ENCODE results near the gene CATSPERB.
"Not testable (repeated sequence)": the region's sequence is repeated elsewhere in the genome, so short reads cannot be mapped to it uniquely, and the experiment has no call there.

The CATSPERB gene

GRCh38 chr14:91743305-91743653 is 11.4 kb upstream of the CATSPERB start:
- Histone ChIP-seq H2BK5ac (ENCODE audit: low read depth, low read length, poor library complexity, severe bottlenecking) (no peak overlapping the region), H3K18ac (ENCODE audit: low read depth in 1 of 2, low read length in 2 of 2) (no peak overlapping the region), H2BK15ac (ENCODE audit: low read depth, poor library complexity, severe bottlenecking) (no peak overlapping the region), H3K27ac (ENCODE audit: low read length, poor library complexity, severe bottlenecking) (no peak overlapping the region), H3K9ac (ENCODE audit: low read length) (no peak overlapping the region), H3K9me3 (ENCODE audit: control insufficient read depth, low read length) (no peaks in the 10 kb centered on the region), H4K8ac (ENCODE audit: low read length) (no peak overlapping the region), H3K4me1 (ENCODE audit: control insufficient read depth, insufficient read depth, low read depth, low read length) (no peaks in the 10 kb centered on the region), H4K91ac (ENCODE audit: low read length) (no peak overlapping the region), H3K14ac (ENCODE audit: low read length in 2 of 2) (no peak overlapping the region), H3K4me3 (ENCODE audit: insufficient read depth in 1 of 2, low read depth in 1 of 2, low read length in 2 of 2) (no peak overlapping the region), H2AK5ac (ENCODE audit: low read length, severe bottlenecking) (no peak overlapping the region), H2AFZ (ENCODE audit: low read depth, low read length) (no peak overlapping the region), H3K27me3 (ENCODE audit: control insufficient read depth in 1 of 2, insufficient read depth in 1 of 2, low read length in 2 of 2) (no peaks in the 10 kb centered on the region), H3K23ac (ENCODE audit: low read length in 2 of 2) (no peak overlapping the region), H3K79me1 (replicated peaks; ENCODE audit: low read length, poor library complexity, severe bottlenecking) (no peaks in the 10 kb centered on the region), H3K4ac (ENCODE audit: low read depth in 1 of 2, low read length in 2 of 2) (no peak overlapping the region), H2BK120ac (ENCODE audit: low read depth, low read length) (no peak overlapping the region), H3K4me2 (ENCODE audit: low read length, poor library complexity, severe bottlenecking) (no peak overlapping the region), H2BK12ac (ENCODE audit: low read length in 2 of 2) (no peak overlapping the region), H3K36me3 (ENCODE audit: control insufficient read depth in 1 of 2, insufficient read depth in 2 of 2, low read depth in 1 of 2, low read length in 2 of 2) (no peaks in the 10 kb centered on the region)
- no peak for DNase-seq
- WGBS = 83% methylated on average over 2 of the region's 2 CpGs

GRCh38 chr14:91742621-91743304 is 10.9 kb upstream of the CATSPERB start:
- Histone ChIP-seq H3K4me3 (ENCODE audit: insufficient read depth in 1 of 2, low read depth in 1 of 2, low read length in 2 of 2) (no peak overlapping the region), H4K91ac (ENCODE audit: low read length) (no peak overlapping the region), H3K23ac (ENCODE audit: low read length in 2 of 2) (no peak overlapping the region), H3K4ac (ENCODE audit: low read depth in 1 of 2, low read length in 2 of 2) (no peak overlapping the region), H2BK12ac (ENCODE audit: low read length in 2 of 2) (no peak overlapping the region), H3K18ac (ENCODE audit: low read depth in 1 of 2, low read length in 2 of 2) (no peak overlapping the region), H3K4me2 (ENCODE audit: low read length, poor library complexity, severe bottlenecking) (no peak overlapping the region), H3K36me3 (ENCODE audit: control insufficient read depth in 1 of 2, insufficient read depth in 2 of 2, low read depth in 1 of 2, low read length in 2 of 2) (no peaks in the 10 kb centered on the region), H2BK120ac (ENCODE audit: low read depth, low read length) (no peak overlapping the region), H3K9ac (ENCODE audit: low read length) (no peak overlapping the region), H2AFZ (ENCODE audit: low read depth, low read length) (no peak overlapping the region), H3K14ac (ENCODE audit: low read length in 2 of 2) (no peak overlapping the region), H3K4me1 (ENCODE audit: control insufficient read depth, insufficient read depth, low read depth, low read length) (no peaks in the 10 kb centered on the region), H3K27ac (ENCODE audit: low read length, poor library complexity, severe bottlenecking) (no peak overlapping the region), H3K79me1 (replicated peaks; ENCODE audit: low read length, poor library complexity, severe bottlenecking) (no peaks in the 10 kb centered on the region), H3K27me3 (ENCODE audit: control insufficient read depth in 1 of 2, insufficient read depth in 1 of 2, low read length in 2 of 2) (no peaks in the 10 kb centered on the region), H2BK15ac (ENCODE audit: low read depth, poor library complexity, severe bottlenecking) (no peak overlapping the region), H2AK5ac (ENCODE audit: low read length, severe bottlenecking) (no peak overlapping the region), H4K8ac (ENCODE audit: low read length) (no peak overlapping the region), H3K9me3 (ENCODE audit: control insufficient read depth, low read length) (no peaks in the 10 kb centered on the region), H2BK5ac (ENCODE audit: low read depth, low read length, poor library complexity, severe bottlenecking) (no peak overlapping the region)
- WGBS = 89% methylated on average over 1 of the region's 1 CpG
- no peak for DNase-seq

GRCh38 chr14:91739867-91740266 is 8.0 kb upstream of the CATSPERB start:
- H3K4me1 ChIP-seq (ENCODE audit: control insufficient read depth, insufficient read depth, low read depth, low read length); H4K91ac ChIP-seq (ENCODE audit: low read length); H2BK5ac ChIP-seq (ENCODE audit: low read depth, low read length, poor library complexity, severe bottlenecking); H3K4me3 ChIP-seq (ENCODE audit: insufficient read depth in 1 of 2, low read depth in 1 of 2, low read length in 2 of 2); H3K4me2 ChIP-seq (ENCODE audit: low read length, poor library complexity, severe bottlenecking); H3K9ac ChIP-seq (ENCODE audit: low read length); H2AFZ ChIP-seq (ENCODE audit: low read depth, low read length); H3K79me1 ChIP-seq (replicated peaks; ENCODE audit: low read length, poor library complexity, severe bottlenecking); H2AK5ac ChIP-seq (ENCODE audit: low read length, severe bottlenecking); H3K23ac ChIP-seq (ENCODE audit: low read length in 2 of 2); H3K27me3 ChIP-seq (ENCODE audit: control insufficient read depth in 1 of 2, insufficient read depth in 1 of 2, low read length in 2 of 2); H2BK15ac ChIP-seq (ENCODE audit: low read depth, poor library complexity, severe bottlenecking); H3K27ac ChIP-seq (ENCODE audit: low read length, poor library complexity, severe bottlenecking); H3K36me3 ChIP-seq (ENCODE audit: control insufficient read depth in 1 of 2, insufficient read depth in 2 of 2, low read depth in 1 of 2, low read length in 2 of 2); H3K4ac ChIP-seq (ENCODE audit: low read depth in 1 of 2, low read length in 2 of 2); DNase-seq; H2BK12ac ChIP-seq (ENCODE audit: low read length in 2 of 2); H3K14ac ChIP-seq (ENCODE audit: low read length in 2 of 2); H3K9me3 ChIP-seq (ENCODE audit: control insufficient read depth, low read length); H2BK120ac ChIP-seq (ENCODE audit: low read depth, low read length); H4K8ac ChIP-seq (ENCODE audit: low read length); H3K18ac ChIP-seq (ENCODE audit: low read depth in 1 of 2, low read length in 2 of 2): not testable (repeated sequence)
- WGBS = 56% methylated on average over 1 of the region's 2 CpGs

DNA sequence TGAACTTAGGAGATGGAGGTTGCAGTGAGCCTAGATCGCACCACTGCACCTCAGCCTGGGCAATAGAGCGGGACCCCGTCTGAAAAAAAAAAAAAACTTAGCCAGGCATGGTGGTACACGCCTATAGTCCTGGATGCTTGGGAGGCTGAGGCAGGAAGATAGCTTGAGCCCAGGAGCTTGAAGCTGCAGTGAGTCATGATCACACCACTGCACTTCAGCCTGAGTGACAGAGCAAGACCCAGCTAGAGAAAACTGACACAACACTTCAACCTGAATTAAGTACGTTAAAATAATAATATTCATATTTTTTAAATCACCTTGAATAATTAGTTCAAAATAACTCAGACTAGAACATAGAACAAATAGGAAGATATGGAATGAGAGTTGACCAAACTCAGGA is 5.7 kb upstream of the CATSPERB start:
- Histone ChIP-seq H3K27me3 (ENCODE audit: control insufficient read depth in 1 of 2, insufficient read depth in 1 of 2, low read length in 2 of 2) (no peaks in the 10 kb centered on the region), H2BK12ac (ENCODE audit: low read length in 2 of 2) (no peak overlapping the region), H4K91ac (ENCODE audit: low read length) (no peak overlapping the region), H3K36me3 (ENCODE audit: control insufficient read depth in 1 of 2, insufficient read depth in 2 of 2, low read depth in 1 of 2, low read length in 2 of 2) (no peaks in the 10 kb centered on the region), H2AK5ac (ENCODE audit: low read length, severe bottlenecking) (no peak overlapping the region), H2BK5ac (ENCODE audit: low read depth, low read length, poor library complexity, severe bottlenecking) (no peak overlapping the region), H3K79me1 (replicated peaks; ENCODE audit: low read length, poor library complexity, severe bottlenecking) (no peaks in the 10 kb centered on the region), H3K27ac (ENCODE audit: low read length, poor library complexity, severe bottlenecking) (no peak overlapping the region), H3K14ac (ENCODE audit: low read length in 2 of 2) (no peak overlapping the region), H4K8ac (ENCODE audit: low read length) (no peak overlapping the region), H3K4me3 (ENCODE audit: insufficient read depth in 1 of 2, low read depth in 1 of 2, low read length in 2 of 2) (no peak overlapping the region), H3K4ac (ENCODE audit: low read depth in 1 of 2, low read length in 2 of 2) (no peak overlapping the region), H2BK15ac (ENCODE audit: low read depth, poor library complexity, severe bottlenecking) (no peak overlapping the region), H3K9me3 (ENCODE audit: control insufficient read depth, low read length) (no peaks in the 10 kb centered on the region), H3K4me2 (ENCODE audit: low read length, poor library complexity, severe bottlenecking) (no peak overlapping the region), H3K23ac (ENCODE audit: low read length in 2 of 2) (no peak overlapping the region), H3K4me1 (ENCODE audit: control insufficient read depth, insufficient read depth, low read depth, low read length) (no peaks in the 10 kb centered on the region), H3K18ac (ENCODE audit: low read depth in 1 of 2, low read length in 2 of 2) (no peak overlapping the region), H2AFZ (ENCODE audit: low read depth, low read length) (no peak overlapping the region), H3K9ac (ENCODE audit: low read length) (no peak overlapping the region), H2BK120ac (ENCODE audit: low read depth, low read length) (no peak overlapping the region)
- no peak for DNase-seq
- WGBS = 90% methylated on average over 4 of the region's 5 CpGs
